Measurements from ENCODE around the gene NKX2-2. TPM values are rescaled to one million over a fixed set of nuclear protein-coding genes. Genes with fewer than 3 reads are reported as not detected.

The NKX2-2 gene
- total and polyA plus RNA-seq, 2 donors = 0.05 to 0.09 TPM

DNA sequence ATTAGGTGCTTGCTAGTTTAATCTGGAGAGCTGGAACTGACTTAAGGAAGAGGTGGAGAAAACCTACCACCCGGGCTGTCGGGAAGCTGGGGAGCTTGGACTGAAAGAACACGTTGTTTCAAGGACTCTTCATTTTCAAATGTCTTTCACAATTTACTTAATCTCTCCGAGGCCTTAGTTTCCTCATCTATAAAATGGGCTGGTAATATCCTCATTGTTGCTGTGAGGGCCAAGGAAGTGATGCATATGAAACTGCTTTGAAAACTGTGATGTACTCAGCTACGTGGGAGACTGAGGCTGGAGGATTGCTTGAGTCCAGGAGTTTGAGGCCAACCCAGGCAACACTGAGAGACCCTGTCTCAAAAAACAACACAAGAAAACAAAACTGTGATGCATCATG is 36.7 kb upstream of the NKX2-2 start:
- H3K36me3 ChIP-seq (ENCODE audit: control insufficient read depth in 2 of 2, insufficient read depth in 2 of 2, low read length in 1 of 2) = no peaks in the 10 kb centered on the region
- H3K27ac ChIP-seq (ENCODE audit: low read depth in 1 of 2, low read length in 1 of 2) = no peak overlapping the region
- 91% methylated on average over 5 of the region's 5 CpGs for WGBS
- no peak for DNase-seq (ENCODE audit: low read depth in 6 of 9, low spot score in 9 of 9)
- no peak overlapping the region for H3K4me3 ChIP-seq (ENCODE audit: low read length in 2 of 2)
- H3K4me1 ChIP-seq (ENCODE audit: control insufficient read depth in 2 of 2, insufficient read depth in 2 of 2, low read length in 2 of 2) = peaks cover 0 to 2% of the 10 kb centered on the region in 2 donors
- no peaks in the 10 kb centered on the region for H3K27me3 ChIP-seq (ENCODE audit: control insufficient read depth in 2 of 2, insufficient read depth in 1 of 2, low read length in 1 of 2)
- no peaks in the 10 kb centered on the region for H3K9me3 ChIP-seq (ENCODE audit: control insufficient read depth in 2 of 2, insufficient read depth in 1 of 2, low read length in 1 of 2)

DNA sequence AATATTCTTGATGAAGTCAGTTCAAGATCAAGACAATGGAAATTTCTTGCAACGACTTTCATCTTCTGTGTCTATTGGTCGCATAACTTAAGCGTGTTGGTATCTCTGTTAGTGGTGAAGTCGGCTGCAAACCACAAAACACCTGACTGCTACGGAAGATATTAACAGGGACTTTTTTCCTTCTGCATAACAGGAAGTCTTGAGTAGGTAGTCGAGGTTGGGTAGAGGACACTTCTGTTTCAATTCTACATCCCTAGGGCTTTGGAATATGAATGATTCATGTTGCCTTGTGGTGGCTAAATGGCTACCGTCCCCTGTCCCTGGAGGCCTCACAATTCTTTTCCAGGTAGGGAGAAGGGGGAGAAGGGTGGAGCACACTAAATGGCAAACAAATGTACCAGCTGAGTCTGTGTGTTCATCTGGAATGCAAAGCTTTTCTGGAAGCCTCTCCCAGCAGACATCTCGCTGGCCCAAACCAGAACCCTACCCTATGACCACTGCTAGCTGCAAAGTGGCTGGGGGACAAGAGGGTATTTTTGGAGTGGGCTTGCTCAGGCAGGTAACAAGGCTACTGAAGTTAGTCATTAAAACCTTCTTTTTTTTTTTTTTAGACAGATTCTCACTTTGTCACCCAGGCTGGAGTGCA is 34.6 kb upstream of the NKX2-2 start:
- Histone ChIP-seq H3K27ac (ENCODE audit: low read depth in 1 of 2, low read length in 1 of 2) (no peak overlapping the region), H3K36me3 (ENCODE audit: control insufficient read depth in 2 of 2, insufficient read depth in 2 of 2, low read length in 1 of 2) (no peaks in the 10 kb centered on the region), H3K4me3 (ENCODE audit: low read length in 2 of 2) (no peak overlapping the region)

DNA sequence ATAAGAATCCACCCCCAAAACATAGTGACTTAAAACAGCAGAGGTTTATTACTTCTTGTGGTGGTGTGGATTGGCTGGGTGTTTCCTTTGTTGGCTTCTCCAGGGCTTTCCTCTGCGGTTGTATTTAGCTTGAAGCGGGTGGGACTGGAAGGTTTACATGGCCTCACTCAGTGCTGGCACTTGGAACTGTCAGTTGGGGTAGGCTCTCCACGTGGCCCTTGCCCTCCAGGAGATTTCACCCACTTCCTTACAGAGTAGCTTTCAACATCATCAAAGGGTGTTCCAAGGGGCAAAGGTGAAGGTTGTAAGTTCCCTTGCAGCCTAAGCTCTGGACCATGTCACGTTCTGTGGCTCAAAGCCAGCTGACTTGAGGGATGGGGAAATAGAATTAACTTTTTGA is 32.5 kb upstream of the NKX2-2 start:
- Histone ChIP-seq H3K36me3 (ENCODE audit: control insufficient read depth in 2 of 2, insufficient read depth in 2 of 2, low read length in 1 of 2) (no peaks in the 10 kb centered on the region), H3K27ac (ENCODE audit: low read depth in 1 of 2, low read length in 1 of 2) (no peak overlapping the region), H3K4me3 (ENCODE audit: low read length in 2 of 2) (no peak overlapping the region), H3K27me3 (ENCODE audit: control insufficient read depth in 2 of 2, insufficient read depth in 1 of 2, low read length in 1 of 2) (no peaks in the 10 kb centered on the region), H3K9me3 (ENCODE audit: control insufficient read depth in 2 of 2, insufficient read depth in 1 of 2, low read length in 1 of 2) (no peaks in the 10 kb centered on the region), H3K4me1 (ENCODE audit: control insufficient read depth in 2 of 2, insufficient read depth in 2 of 2, low read length in 2 of 2) (no peaks in the 10 kb centered on the region)
- 54% methylated on average over 4 of the region's 4 CpGs for WGBS
- no peak for DNase-seq (ENCODE audit: low read depth in 6 of 9, low spot score in 9 of 9)

More for the DNA sequence above, 34.6 kb upstream of the NKX2-2 start:
- Histone ChIP-seq H3K27me3 (ENCODE audit: control insufficient read depth in 2 of 2, insufficient read depth in 1 of 2, low read length in 1 of 2) (no peaks in the 10 kb centered on the region), H3K9me3 (ENCODE audit: control insufficient read depth in 2 of 2, insufficient read depth in 1 of 2, low read length in 1 of 2) (no peaks in the 10 kb centered on the region), H3K4me1 (ENCODE audit: control insufficient read depth in 2 of 2, insufficient read depth in 2 of 2, low read length in 2 of 2) (no peaks in the 10 kb centered on the region)
- 41% methylated on average over 8 of the region's 8 CpGs for WGBS
- DNase-seq (ENCODE audit: low read depth in 6 of 9, low spot score in 9 of 9) = peak in 3 of 9 donors; percentile 5 to 31 (median 23)

DNA sequence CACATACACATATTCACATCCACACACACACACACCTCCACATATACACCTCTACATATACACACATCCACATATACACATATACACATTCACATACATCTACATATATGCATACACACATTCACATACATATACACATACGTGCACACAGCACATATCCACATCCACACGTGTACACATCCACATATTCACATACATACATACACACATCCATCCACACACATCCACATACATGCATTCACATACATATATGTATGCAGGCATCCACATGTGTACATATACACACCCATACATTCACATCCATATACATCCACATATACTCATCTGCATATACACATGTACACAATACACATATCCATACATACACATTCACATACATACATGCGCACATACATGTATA is 25.6 kb upstream of the NKX2-2 start:
- Histone ChIP-seq H3K9me3 (ENCODE audit: control insufficient read depth in 2 of 2, insufficient read depth in 1 of 2, low read length in 1 of 2) (no peaks in the 10 kb centered on the region), H3K27me3 (ENCODE audit: control insufficient read depth in 2 of 2, insufficient read depth in 1 of 2, low read length in 1 of 2) (peaks cover 0 to 3% of the 10 kb centered on the region in 2 donors), H3K36me3 (ENCODE audit: control insufficient read depth in 2 of 2, insufficient read depth in 2 of 2, low read length in 1 of 2) (no peaks in the 10 kb centered on the region), H3K27ac (ENCODE audit: low read depth in 1 of 2, low read length in 1 of 2) (no peak overlapping the region), H3K4me3 (ENCODE audit: low read length in 2 of 2) (no peak overlapping the region), H3K4me1 (ENCODE audit: control insufficient read depth in 2 of 2, insufficient read depth in 2 of 2, low read length in 2 of 2) (no peaks in the 10 kb centered on the region)
- no peak for DNase-seq (ENCODE audit: low read depth in 6 of 9, low spot score in 9 of 9)
- 92% methylated on average over 3 of the region's 3 CpGs for whole genome bisulfite sequencing

DNA sequence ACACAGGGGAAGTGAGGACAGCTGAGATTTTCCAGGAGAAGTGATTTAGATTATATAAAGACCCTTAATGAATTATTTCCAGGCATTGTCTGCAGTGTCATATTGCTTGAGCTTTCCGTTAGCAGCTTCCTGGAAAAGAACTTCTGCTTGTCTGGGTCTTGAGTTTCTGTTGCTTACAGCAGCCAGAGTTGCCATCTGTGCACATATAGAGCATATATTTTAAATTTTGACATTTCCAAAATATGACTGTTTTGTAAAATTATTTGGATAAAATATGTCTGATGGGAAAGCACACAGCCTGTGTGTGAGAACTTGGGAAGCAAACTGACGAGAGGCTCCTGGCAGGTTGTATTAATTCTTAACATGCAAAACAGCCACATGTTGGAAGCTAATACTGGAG is 21.0 kb upstream of the NKX2-2 start:
- Histone ChIP-seq H3K36me3 (ENCODE audit: control insufficient read depth in 2 of 2, insufficient read depth in 2 of 2, low read length in 1 of 2) (no peaks in the 10 kb centered on the region), H3K27ac (ENCODE audit: low read depth in 1 of 2, low read length in 1 of 2) (no peak overlapping the region), H3K4me1 (ENCODE audit: control insufficient read depth in 2 of 2, insufficient read depth in 2 of 2, low read length in 2 of 2) (no peaks in the 10 kb centered on the region), H3K4me3 (ENCODE audit: low read length in 2 of 2) (no peak overlapping the region), H3K9me3 (ENCODE audit: control insufficient read depth in 2 of 2, insufficient read depth in 1 of 2, low read length in 1 of 2) (no peaks in the 10 kb centered on the region), H3K27me3 (ENCODE audit: control insufficient read depth in 2 of 2, insufficient read depth in 1 of 2, low read length in 1 of 2) (peaks cover 0 to 4% of the 10 kb centered on the region in 2 donors)
- WGBS = 49% methylated on average over 2 of the region's 2 CpGs
- DNase-seq (ENCODE audit: low read depth in 6 of 9, low spot score in 9 of 9) = no peak

DNA sequence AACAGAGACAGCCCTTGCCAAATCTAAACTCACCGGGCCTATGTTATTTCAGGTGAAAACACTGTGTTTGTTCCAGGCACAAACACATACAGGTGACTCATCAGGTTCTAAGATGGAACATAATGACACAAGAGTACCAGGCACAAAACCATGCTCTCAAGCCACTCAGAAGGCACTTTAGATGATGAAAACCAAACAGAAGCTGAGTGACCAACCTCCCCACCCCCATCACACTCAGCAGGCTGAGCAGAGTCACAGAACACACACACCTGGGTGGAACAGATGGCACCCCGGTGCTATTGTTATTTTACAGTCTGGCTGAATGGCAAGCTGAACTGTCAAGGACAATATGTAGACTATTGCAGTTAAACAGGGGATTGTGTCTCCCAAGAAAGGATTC is 20.6 kb upstream of the NKX2-2 start:
- Histone ChIP-seq H3K36me3 (ENCODE audit: control insufficient read depth in 2 of 2, insufficient read depth in 2 of 2, low read length in 1 of 2) (no peaks in the 10 kb centered on the region), H3K4me3 (ENCODE audit: low read length in 2 of 2) (no peak overlapping the region), H3K9me3 (ENCODE audit: control insufficient read depth in 2 of 2, insufficient read depth in 1 of 2, low read length in 1 of 2) (no peaks in the 10 kb centered on the region), H3K27me3 (ENCODE audit: control insufficient read depth in 2 of 2, insufficient read depth in 1 of 2, low read length in 1 of 2) (peaks cover 0 to 4% of the 10 kb centered on the region in 2 donors), H3K4me1 (ENCODE audit: control insufficient read depth in 2 of 2, insufficient read depth in 2 of 2, low read length in 2 of 2) (no peaks in the 10 kb centered on the region), H3K27ac (ENCODE audit: low read depth in 1 of 2, low read length in 1 of 2) (no peak overlapping the region)
- WGBS = 81% methylated on average over 2 of the region's 2 CpGs
- no peak for DNase-seq (ENCODE audit: low read depth in 6 of 9, low spot score in 9 of 9)

DNA sequence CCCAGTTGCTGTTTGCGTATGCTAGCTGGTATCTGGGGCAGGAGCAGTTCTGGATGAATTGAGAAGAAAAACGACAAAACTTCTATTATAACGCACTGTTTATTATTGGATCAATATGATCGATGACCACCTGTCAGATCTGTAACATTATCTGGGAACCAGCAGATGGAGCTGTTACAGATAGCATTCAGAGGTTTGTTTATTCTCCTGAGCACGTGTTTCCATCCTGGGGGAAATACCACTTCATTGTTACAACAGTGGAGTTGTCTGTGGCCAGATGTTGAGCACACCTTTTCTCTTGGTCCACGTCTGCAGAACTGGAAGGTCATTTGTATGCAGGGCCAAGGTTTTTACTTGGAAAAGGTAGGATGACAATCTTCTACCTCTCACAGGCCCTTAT is 16.0 kb upstream of the NKX2-2 start:
- DNase-seq (ENCODE audit: low read depth in 6 of 9, low spot score in 9 of 9) = no peak
- 40% methylated on average over 6 of the region's 6 CpGs for WGBS
- peaks cover 4 to 22% of the 10 kb centered on the region in 2 donors for H3K27me3 ChIP-seq (ENCODE audit: control insufficient read depth in 2 of 2, insufficient read depth in 1 of 2, low read length in 1 of 2)
- no peaks in the 10 kb centered on the region for H3K36me3 ChIP-seq (ENCODE audit: control insufficient read depth in 2 of 2, insufficient read depth in 2 of 2, low read length in 1 of 2)
- H3K27ac ChIP-seq (ENCODE audit: low read depth in 1 of 2, low read length in 1 of 2) = no peak overlapping the region
- H3K9me3 ChIP-seq (ENCODE audit: control insufficient read depth in 2 of 2, insufficient read depth in 1 of 2, low read length in 1 of 2) = no peaks in the 10 kb centered on the region
- no peak overlapping the region for H3K4me3 ChIP-seq (ENCODE audit: low read length in 2 of 2)
- no peaks in the 10 kb centered on the region for H3K4me1 ChIP-seq (ENCODE audit: control insufficient read depth in 2 of 2, insufficient read depth in 2 of 2, low read length in 2 of 2)

DNA sequence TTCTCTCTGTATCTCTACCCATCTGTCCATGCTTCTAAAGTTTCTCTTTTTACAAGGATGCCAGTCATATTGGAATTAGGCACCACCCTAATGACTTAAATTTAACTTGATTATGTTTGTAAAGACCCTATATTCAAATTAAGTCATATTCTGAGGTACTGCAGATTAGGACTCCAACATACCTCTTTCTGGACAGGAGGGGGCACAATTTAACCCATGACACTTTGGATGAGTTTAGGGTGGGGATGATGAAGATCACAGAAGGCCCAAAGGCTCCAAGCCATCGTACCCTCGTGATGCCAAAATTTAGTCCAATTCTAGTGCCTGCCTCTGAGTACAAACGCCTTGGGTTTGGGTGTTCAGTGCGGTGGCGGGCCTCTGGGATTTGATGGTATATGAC is 15.0 kb upstream of the NKX2-2 start:
- Histone ChIP-seq H3K36me3 (ENCODE audit: control insufficient read depth in 2 of 2, insufficient read depth in 2 of 2, low read length in 1 of 2) (no peaks in the 10 kb centered on the region), H3K27ac (ENCODE audit: low read depth in 1 of 2, low read length in 1 of 2) (no peak overlapping the region), H3K4me3 (ENCODE audit: low read length in 2 of 2) (no peak overlapping the region), H3K4me1 (ENCODE audit: control insufficient read depth in 2 of 2, insufficient read depth in 2 of 2, low read length in 2 of 2) (no peaks in the 10 kb centered on the region), H3K27me3 (ENCODE audit: control insufficient read depth in 2 of 2, insufficient read depth in 1 of 2, low read length in 1 of 2) (peaks cover 12 to 29% of the 10 kb centered on the region in 2 donors), H3K9me3 (ENCODE audit: control insufficient read depth in 2 of 2, insufficient read depth in 1 of 2, low read length in 1 of 2) (no peaks in the 10 kb centered on the region)
- no peak for DNase-seq (ENCODE audit: low read depth in 6 of 9, low spot score in 9 of 9)
- 93% methylated on average over 5 of the region's 5 CpGs for WGBS

DNA sequence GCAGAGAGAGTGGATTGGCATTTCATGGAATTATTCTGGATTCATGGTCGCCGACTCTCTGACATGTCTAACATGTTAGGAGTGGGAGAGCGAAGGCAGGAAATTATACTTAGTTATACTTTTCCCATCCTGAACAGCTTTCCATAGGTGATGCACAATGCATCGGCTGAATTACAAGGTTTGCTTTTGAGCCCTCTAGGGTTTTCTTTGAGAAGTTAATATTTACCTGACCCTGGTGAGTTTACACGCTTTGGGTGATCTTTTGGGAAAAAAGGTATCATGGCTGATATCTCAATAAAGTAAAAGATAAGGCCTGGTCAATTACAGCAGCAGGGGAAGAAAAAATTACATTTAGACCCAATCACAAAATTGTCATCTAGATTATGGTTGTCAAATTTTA is 14.0 kb upstream of the NKX2-2 start:
- H3K4me3 ChIP-seq (ENCODE audit: low read length in 2 of 2) = no peak overlapping the region
- no peaks in the 10 kb centered on the region for H3K36me3 ChIP-seq (ENCODE audit: control insufficient read depth in 2 of 2, insufficient read depth in 2 of 2, low read length in 1 of 2)
- no peaks in the 10 kb centered on the region for H3K9me3 ChIP-seq (ENCODE audit: control insufficient read depth in 2 of 2, insufficient read depth in 1 of 2, low read length in 1 of 2)
- DNase-seq (ENCODE audit: low read depth in 6 of 9, low spot score in 9 of 9) = no peak
- H3K4me1 ChIP-seq (ENCODE audit: control insufficient read depth in 2 of 2, insufficient read depth in 2 of 2, low read length in 2 of 2) = no peaks in the 10 kb centered on the region
- WGBS = 90% methylated on average over 5 of the region's 5 CpGs
- H3K27me3 ChIP-seq (ENCODE audit: control insufficient read depth in 2 of 2, insufficient read depth in 1 of 2, low read length in 1 of 2) = peaks cover 21 to 39% of the 10 kb centered on the region in 2 donors
- no peak overlapping the region for H3K27ac ChIP-seq (ENCODE audit: low read depth in 1 of 2, low read length in 1 of 2)

Measured in thymus (tissue), 11 donors.